Gastrocnemius medialis (tissue), 4 donors: ENCODE results near the gene CDC42BPG. TPM values are rescaled to one million over a fixed set of nuclear protein-coding genes. Genes with fewer than 3 reads are reported as not detected.
A peak's percentile ranks its signal among the peaks of the same experiment; 100 is the strongest.

Experiments
- ATAC-seq, 2 donors: fragments of 150-250 bp; one replicate each; pipeline ENCODE4 v1.9.1; 2016
- DNase-seq, 2 donors: peaks; one replicate each; pipeline ENCODE4 v3.0.0-alpha.2; 2019
- H3K27ac ChIP-seq, 4 donors: fragments of 200-600 bp; sonication (generic); 1 replicate in 1 of 4; 2 replicates in 3 of 4; pipeline ENCODE4 v1.5.1; 2016 to 2018; ENCODE audit warnings: mild to moderate bottlenecking in 2 of 4, moderate library complexity in 1 of 4
- H3K27me3 ChIP-seq, 3 donors: fragments of 200-600 bp; sonication (generic) in 2 of 3; 1 replicate in 1 of 3; 2 replicates in 2 of 3; pipeline versions ENCODE4 v1.5.1 to v1.6.0; 2016 to 2019; ENCODE audit warnings: mild to moderate bottlenecking in 1 of 3, moderate library complexity in 1 of 3
- H3K36me3 ChIP-seq, 2 donors: fragments of 200-600 bp; sonication (generic) in 1 of 2; one replicate each; pipeline ENCODE4 v1.5.1; 2017 to 2018
- H3K4me1 ChIP-seq, 2 donors: fragments of 200-600 bp; sonication (generic) in 1 of 2; one replicate each; pipeline ENCODE4 v1.5.1; 2016 to 2017; ENCODE audit warnings: mild to moderate bottlenecking in 2 of 2
- H3K4me3 ChIP-seq, 4 donors: fragments of 200-600 bp; sonication (generic) in 3 of 4; 1 replicate in 1 of 4; 2 replicates in 3 of 4; pipeline ENCODE4 v1.5.1; 2016 to 2019; ENCODE audit warnings: mild to moderate bottlenecking in 2 of 4
- H3K9me3 ChIP-seq, 3 donors: fragments of 200-600 bp; sonication (generic) in 2 of 3; 1 replicate in 1 of 3; 2 replicates in 2 of 3; pipeline ENCODE4 v1.5.1; 2016 to 2019
- POLR2A ChIP-seq, 2 donors: fragments of 450-650 bp; IDR thresholded peaks; one replicate each; pipeline ENCODE4 v1.6.1; 2017; ENCODE audit warnings: antibody characterized with exemption in 2 of 2, mild to moderate bottlenecking in 2 of 2, moderate library complexity in 2 of 2
- in situ Hi-C, 4 donors: fragments of 200-750 bp; cut with MboI; loops; one replicate each; pipeline versions ENCODE4 v1.15.0 to v1.8.0; 2017; ENCODE audit warnings: low sequenced_read_pairs in 4 of 4
- intact Hi-C: fragments of 100-400 bp; cut with DNase I; formaldehyde crosslinking; loops from one replicate; pipeline ENCODE4 v1.15.1; 2023; ENCODE audit warnings: low total_unique reads
- total RNA-seq, 4 donors: library from RNA; depleted of rRNA; stranded (reverse); fragments of >200 nt; gene quantifications; one replicate each; pipeline versions ENCODE4 v1.1.0 to v1.2.3, GENCODE V29; 2016
- TF ChIP-seq, protein P1 (sequence below), 5 experiments: fragments of 450-650 bp in 3 of 5; fragments of 200-600 bp in 2 of 5; sonication (generic) in 2 of 5; IDR thresholded peaks in 4 of 5; conservative IDR thresholded peaks in 1 of 5; 1 replicate in 4 of 5; 2 replicates in 1 of 5; pipeline ENCODE4 v1.5.1; 2016 to 2019; ENCODE audit warnings: antibody characterized with exemption in 5 of 5, mild to moderate bottlenecking in 3 of 5, moderate library complexity in 3 of 5

CDC42BPG gene
- total RNA-seq, 4 donors from 2014 or later, result 0.15 to 0.19 TPM; not detected in 2

- Histone ChIP-seq H3K27ac (peak overlapping the region; percentile 93 to 94 (median 94)), H3K9me3 (no peaks in the 10 kb centered on the region), H3K4me1 (peaks cover 73 to 82% of the 10 kb centered on the region in 2 donors), H3K36me3 (peaks cover 0 to 10% of the 10 kb centered on the region in 2 donors), H3K4me3 (peak overlapping the region in 2 of 4 donors; percentile 71 to 77), H3K27me3 (no peaks in the 10 kb centered on the region)
- intact Hi-C loops (loop anchor here (10.0 kb wide), 1 partner anchor 630 kb away; the partner anchor contains the start of genes FKBP2 and PPP1R14B), in situ Hi-C loops (no loop called here)
- TF ChIP-seq, protein P1, sequence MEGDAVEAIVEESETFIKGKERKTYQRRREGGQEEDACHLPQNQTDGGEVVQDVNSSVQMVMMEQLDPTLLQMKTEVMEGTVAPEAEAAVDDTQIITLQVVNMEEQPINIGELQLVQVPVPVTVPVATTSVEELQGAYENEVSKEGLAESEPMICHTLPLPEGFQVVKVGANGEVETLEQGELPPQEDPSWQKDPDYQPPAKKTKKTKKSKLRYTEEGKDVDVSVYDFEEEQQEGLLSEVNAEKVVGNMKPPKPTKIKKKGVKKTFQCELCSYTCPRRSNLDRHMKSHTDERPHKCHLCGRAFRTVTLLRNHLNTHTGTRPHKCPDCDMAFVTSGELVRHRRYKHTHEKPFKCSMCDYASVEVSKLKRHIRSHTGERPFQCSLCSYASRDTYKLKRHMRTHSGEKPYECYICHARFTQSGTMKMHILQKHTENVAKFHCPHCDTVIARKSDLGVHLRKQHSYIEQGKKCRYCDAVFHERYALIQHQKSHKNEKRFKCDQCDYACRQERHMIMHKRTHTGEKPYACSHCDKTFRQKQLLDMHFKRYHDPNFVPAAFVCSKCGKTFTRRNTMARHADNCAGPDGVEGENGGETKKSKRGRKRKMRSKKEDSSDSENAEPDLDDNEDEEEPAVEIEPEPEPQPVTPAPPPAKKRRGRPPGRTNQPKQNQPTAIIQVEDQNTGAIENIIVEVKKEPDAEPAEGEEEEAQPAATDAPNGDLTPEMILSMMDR (IDR thresholded peaks at IDR 0.05 in 4 of 5, conservative IDR thresholded peaks at IDR 0.05 in 1 of 5), result no peak
- no peak for TF ChIP-seq POLR2A (IDR thresholded peaks at IDR 0.05)
- ATAC-seq (no peak), DNase-seq (no peak)
These were observed 30.1 kb upstream of the CDC42BPG start for GRCh38 chr11:64874308-64875240.

GRCh38 chr11:64872790-64873488 is 28.5 kb upstream of the CDC42BPG start:
- no peak for DNase-seq
- Histone ChIP-seq H3K9me3 (no peaks in the 10 kb centered on the region), H3K4me3 (no peak overlapping the region), H3K27me3 (no peaks in the 10 kb centered on the region), H3K36me3 (peaks cover 0 to 10% of the 10 kb centered on the region in 2 donors), H3K27ac (peak overlapping the region in 3 of 4 donors; percentile 1 to 93 (median 76)), H3K4me1 (peaks cover 83 to 87% of the 10 kb centered on the region in 2 donors)
- in situ Hi-C loops, result no loop called here
- TF ChIP-seq POLR2A (IDR thresholded peaks at IDR 0.05), result no peak
- TF ChIP-seq, protein P1 (IDR thresholded peaks at IDR 0.05 in 4 of 5, conservative IDR thresholded peaks at IDR 0.05 in 1 of 5), result no peak
- ATAC-seq, result no peak
- intact Hi-C loops, result loop anchor here (10.0 kb wide), 1 partner anchor 628 kb away; the partner anchor contains the start of genes FKBP2 and PPP1R14B

GRCh38 chr11:64871492-64871891 is 27.0 kb upstream of the CDC42BPG start:
- Histone ChIP-seq H3K36me3 (peaks cover 0 to 10% of the 10 kb centered on the region in 2 donors), H3K9me3 (no peaks in the 10 kb centered on the region), H3K4me1 (peaks cover 71 to 73% of the 10 kb centered on the region in 2 donors), H3K27me3 (no peaks in the 10 kb centered on the region), H3K4me3 (no peak overlapping the region), H3K27ac (peak overlapping the region; percentile 76 to 93 (median 82))
- no peak for ATAC-seq
- no peak for DNase-seq
- in situ Hi-C loops (no loop called here), intact Hi-C loops (loop anchor here (10.0 kb wide), 1 partner anchor 627 kb away; the partner anchor contains the start of genes FKBP2 and PPP1R14B)
- TF ChIP-seq, protein P1 (IDR thresholded peaks at IDR 0.05 in 4 of 5, conservative IDR thresholded peaks at IDR 0.05 in 1 of 5), result no peak
- no peak for TF ChIP-seq POLR2A (IDR thresholded peaks at IDR 0.05)

DNA sequence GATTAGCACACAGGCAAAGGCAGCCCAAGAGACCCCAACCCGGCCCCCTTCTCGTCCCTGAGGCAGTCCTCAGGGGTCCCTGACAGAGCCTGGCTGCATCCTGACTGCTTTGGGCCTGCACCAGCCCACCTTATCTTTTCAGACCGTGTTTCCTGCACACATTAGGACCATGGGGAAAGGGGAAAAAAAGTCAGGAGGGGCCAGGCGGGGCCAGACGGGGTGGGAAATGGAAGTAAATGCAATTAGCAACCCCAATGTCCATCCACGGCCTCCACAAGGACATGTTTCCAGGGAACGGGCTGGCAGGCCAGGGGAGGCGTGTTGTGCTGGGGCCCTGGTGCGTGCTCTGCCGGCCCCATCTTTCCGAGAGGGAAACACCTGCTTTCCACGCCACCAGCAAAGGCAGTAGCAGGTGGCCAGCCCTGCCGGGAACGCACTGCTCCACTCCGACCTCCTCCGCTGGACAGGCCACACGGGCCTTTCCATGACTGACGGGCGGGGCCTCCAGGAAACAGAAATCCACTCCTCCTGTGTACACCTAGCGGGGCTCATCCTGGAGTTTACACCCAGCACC is 26.5 kb upstream of the CDC42BPG start:
- Histone ChIP-seq H3K4me1 (peaks cover 71% of the 10 kb centered on the region in 2 donors), H3K36me3 (peaks cover 0 to 10% of the 10 kb centered on the region in 2 donors), H3K4me3 (peak overlapping the region in 3 of 4 donors; percentile 17 to 27 (median 22)), H3K9me3 (no peaks in the 10 kb centered on the region), H3K27me3 (no peaks in the 10 kb centered on the region), H3K27ac (peak overlapping the region; percentile 76 to 93 (median 82))
- no peak for ATAC-seq
- in situ Hi-C loops, result no loop called here
- intact Hi-C loops, result loop anchor here (10.0 kb wide), 1 partner anchor 626 kb away; the partner anchor contains the start of genes FKBP2 and PPP1R14B
- DNase-seq, result no peak
- no peak for TF ChIP-seq POLR2A (IDR thresholded peaks at IDR 0.05)
- TF ChIP-seq, protein P1 (IDR thresholded peaks at IDR 0.05 in 4 of 5, conservative IDR thresholded peaks at IDR 0.05 in 1 of 5), result no peak
